Activated CD4-positive, alpha-beta T cell treated with anti-CD3 and anti-CD28 coated beads for 24 hours (primary cell): ENCODE results near the gene ADPRH.

Source experiments
- DNase-seq, 2 donors: peaks; one replicate each; pipeline ENCODE4 v3.0.0-alpha.2; 2020; ENCODE audit warnings: low read depth in 2 of 2

Gene ADPRH

DNA sequence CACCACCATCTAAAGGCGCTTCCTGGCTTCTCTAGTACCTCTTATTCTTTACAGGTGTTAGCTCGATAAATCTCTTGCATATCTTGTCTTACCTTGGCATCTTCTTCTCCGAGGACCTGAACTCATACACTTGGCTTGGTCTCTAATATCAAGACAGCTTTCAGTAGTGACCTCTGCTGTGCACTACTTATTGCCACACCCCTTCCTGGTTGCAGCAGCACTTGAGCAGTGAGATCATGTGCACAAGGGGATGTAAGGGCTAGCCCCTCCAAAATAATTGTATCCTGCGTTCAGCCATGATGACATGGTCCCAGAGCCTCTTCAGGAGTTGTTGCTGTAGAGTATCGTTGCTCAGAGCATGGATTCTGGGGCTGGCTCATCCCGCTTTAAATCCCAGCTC lies 17.1 kb downstream of the ADPRH start:
- DNase-seq = no peak

DNA sequence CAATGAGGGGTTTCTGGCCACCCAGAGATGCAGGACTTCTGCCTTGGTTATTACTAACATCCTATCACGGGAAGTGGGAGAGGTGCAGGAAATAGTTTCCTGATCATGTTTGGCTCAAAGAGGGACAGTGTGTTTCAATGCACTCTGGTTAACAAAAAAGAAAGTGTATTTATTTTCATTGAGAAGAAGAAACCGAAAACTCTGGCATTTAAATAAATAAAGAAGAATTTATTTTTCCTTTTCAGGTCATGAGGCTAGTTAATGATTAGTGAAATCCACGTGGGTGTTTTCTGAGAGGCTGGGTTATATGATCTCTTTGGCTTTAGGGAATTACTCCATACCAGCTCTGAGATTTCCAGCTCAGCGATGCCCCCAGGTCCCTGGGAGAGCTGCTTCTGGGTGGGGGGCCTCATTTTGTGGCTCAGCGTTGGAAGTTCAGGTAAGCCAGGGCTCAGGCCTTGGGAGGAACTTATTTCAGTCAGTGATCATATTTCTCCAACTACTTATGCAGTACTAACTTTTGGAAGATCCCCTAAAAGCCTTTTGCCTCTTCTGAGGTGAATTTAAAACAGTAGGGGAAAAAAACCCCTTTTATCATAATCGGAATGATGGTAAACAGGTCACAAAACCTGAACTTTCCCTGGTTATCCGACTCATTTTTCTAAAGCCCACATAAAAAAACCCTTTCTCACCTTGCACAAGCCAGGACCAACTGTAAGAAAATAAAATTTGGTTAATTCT lies 18.4 kb downstream of the ADPRH start, which contains the start of gene PLA1A:
TSS of gene PLA1A (plus strand) at position 338 of the 741 bp plus-strand sequence. CDS start at position 367, 29 bp downstream.
- DNase-seq = no peak

DNA sequence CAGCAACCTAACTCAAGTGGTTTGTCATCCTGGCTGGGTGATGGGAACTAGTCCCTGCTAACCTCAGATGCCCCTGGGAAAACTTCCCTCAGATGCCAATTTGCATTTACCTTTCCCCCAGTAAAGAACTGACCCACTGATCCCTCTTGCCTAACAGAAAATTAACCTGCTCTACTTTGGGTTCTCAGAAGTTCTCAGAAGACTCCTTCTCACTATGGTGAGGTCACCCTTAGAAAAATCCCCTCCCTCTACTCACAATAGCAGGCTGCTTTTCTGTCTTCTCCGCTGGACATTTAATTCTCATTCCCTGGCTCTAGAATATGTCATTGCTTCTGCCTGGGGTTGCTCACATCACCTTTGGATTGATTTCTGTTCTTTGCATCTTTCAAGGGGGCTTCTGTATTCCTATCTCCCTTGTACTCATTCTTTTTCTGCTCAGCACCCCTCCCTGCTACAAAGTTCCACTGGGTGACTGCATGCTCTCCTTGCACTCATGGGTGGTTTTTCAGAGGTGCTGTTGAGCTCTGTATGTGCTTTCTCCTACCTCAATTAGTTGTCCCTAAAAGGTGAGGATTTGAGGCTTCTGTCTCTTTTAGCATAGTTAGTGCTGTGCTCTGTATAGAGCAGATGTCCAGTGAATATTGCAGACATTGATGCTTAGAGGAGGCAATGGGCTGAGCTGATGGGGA lies 19.3 kb downstream of the ADPRH start:
- DNase-seq = no peak

DNA sequence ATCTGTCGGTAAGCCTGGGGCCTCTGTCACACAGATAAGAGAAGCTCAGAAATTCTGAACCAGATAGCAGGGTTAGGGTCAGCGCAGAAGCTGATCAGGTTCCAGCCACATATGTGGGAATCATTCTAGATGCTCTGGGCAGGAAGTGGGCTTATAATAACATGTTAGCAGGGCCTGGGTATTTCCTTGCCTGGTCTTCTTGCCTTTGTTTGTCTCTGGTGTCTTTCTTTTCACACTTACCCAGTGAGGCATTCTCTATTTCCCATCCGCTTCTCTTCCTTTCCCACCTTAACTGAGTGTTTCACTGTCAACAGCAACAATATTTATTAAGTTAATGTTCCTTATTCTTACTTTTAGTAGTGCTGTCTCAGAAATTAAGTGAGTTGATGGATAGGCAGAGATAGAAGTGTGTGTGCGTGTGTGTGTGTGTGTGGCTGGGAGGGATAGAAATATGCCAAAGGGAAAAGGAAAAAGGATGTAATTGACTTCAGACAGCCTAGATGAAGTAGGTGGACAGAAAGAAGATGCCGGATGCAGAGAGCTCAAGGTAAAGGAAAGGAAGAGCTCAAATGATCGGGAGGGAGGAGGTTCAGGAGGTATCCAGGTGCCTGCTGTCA lies 20.4 kb downstream of the ADPRH start:
- no peak for DNase-seq

DNA sequence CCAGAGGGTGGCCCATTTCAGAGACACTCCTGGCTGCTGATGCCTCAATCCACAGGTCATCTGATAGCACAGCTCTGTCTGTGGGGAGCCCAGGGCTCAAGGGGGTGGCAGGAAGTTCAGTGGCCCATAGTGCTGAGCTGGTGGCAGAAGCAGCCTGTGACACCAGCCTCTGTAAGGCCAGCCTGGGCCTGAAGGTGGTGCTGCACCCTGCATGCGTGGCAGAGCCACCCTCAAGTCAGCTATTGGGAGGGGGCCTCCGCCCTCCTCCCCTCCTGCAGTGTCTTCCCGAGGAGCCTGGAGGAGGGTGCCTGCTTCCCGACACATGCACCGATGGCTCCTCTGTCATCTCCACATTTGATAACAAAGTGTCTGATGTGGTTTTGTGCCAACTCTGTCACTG lies 21.4 kb downstream of the ADPRH start:
- DNase-seq = no peak

DNA sequence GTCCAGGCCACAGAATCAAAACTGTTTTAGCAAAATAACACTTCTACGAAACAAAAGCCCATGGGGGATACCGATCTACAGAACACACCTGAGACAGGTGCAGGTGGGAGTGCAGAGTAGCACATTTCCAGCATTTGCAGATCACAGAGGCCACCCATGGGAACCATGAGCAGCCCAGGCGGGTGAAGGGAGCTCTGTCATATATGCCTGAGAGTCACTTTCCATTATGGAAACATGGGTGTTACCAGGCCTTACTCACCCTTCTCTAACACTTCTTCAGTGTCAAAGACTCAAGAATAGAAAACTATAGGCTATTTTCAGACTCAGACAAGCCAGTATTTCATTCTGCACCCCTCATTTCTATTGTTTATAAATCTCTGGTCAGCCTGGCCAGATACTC lies 21.9 kb downstream of the ADPRH start:
- no peak for DNase-seq

DNA sequence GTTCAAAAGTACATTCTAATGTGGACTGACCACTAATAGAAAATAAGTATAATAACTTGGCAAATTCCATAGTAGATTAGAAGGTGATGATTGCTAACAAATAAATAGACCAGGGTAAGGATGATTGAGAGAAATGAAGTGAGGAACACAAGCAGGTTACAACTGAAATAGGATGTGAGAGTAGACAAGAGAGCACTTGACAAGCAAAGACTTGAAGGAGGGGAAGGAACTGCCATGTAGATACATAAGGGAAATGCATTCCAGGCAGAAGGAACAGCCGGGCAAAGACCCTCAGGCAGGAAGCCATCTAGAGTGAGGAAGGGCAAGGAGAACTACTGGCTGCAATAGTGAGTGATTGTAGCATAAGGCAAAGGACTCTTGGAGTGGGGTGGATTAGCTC lies 23.4 kb downstream of the ADPRH start:
- no peak for DNase-seq

DNA sequence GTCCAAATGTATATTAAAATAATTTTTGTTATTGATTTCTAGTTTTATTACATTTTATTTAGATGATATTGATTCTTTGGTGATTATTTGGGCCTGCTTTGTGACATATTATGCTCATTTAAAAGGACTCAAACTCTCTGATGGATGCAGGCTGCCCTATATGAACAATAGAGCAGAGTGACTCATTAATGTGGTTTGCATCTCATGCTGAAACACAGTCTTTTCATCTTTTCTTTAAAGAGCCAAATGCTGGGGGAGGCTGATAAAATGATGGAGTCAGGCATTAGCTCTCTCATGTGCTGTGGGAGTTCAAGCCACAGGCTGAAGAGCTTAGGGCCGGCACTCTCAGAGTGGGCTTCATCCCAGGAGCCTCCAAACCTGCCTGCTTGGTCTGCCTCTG lies 25.6 kb downstream of the ADPRH start:
- no peak for DNase-seq

DNA sequence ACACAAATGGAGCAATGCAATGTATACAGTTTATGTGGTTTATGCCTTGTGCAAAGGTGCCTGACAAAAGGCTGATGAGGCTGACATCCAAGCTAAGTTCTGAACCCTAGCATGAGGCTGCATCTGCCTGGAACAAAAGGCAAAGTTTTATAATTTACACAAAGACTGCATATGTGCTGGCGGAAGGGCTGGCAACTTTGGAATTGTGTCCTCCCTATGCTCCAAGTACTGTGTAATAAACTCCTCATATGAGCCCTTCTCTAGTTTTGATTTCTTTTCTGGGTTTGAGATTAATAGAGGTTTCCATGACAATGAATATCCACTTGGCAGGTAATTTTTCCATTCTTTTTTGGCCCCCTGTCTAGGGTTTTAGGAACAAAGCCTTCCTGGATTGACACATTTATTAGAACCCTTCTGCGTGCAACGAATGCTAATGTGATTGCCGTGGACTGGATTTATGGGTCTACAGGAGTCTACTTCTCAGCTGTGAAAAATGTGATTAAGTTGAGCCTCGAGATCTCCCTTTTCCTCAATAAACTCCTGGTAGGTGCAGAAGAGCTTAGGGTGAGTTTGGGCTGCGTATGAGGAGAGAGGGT lies 29.2 kb downstream of the ADPRH start:
- no peak for DNase-seq

DNA sequence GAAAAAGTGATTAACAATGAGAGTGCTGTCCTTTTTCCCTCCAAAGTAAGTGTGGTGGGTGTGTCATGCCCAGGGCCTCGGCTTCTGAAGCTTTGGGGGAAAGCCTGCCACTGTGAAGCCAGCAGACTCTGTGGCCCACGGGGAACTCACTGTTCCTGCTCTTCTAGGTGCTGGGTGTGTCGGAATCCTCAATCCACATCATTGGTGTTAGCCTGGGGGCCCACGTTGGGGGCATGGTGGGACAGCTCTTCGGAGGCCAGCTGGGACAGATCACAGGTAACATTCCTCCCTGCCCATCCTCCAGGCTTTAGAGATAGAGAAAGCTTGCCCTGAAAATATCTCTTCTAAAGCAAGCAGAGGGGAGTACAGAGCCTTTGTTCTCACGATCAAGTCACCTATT lies 30.0 kb downstream of the ADPRH start:
- no peak for DNase-seq

DNA sequence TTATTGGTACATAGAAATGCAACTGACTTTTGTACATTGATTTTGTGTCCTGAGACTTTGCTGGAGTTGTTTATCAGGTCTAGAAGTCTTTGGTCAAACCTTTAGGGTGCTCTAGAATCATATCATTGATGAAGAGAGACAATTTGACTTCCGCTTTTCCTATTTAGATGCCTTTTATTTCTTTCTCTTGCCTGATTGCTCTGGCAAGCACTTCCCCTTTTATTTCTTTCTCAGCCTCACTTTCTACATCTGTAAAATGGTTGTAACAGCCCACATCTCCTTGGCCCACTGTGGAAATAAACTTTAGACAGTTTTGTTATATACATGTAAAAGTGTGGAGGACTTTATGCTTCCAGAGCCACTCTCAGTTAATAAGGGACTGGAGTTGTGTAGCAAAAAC lies 32.4 kb downstream of the ADPRH start:
- no peak for DNase-seq

DNA sequence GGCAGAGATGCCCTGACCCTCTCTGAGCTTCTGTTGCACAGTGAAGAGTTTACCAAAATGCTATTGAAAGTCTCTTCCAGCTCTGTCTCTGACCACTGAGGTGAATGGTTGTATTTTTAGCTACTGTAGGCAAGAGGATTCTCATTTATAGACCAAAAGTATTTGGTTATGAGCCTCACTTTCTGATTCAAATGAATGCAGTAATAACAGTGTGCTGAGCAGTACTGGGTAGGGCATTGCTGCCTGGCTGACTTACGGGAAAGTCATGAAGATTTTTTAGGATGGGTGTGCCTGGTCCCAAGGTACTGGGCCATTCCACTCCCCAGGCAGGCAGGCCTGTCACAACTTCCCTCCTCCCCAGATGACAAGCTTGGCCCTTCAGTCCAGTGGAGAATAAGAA lies 33.9 kb downstream of the ADPRH start:
- no peak for DNase-seq

DNA sequence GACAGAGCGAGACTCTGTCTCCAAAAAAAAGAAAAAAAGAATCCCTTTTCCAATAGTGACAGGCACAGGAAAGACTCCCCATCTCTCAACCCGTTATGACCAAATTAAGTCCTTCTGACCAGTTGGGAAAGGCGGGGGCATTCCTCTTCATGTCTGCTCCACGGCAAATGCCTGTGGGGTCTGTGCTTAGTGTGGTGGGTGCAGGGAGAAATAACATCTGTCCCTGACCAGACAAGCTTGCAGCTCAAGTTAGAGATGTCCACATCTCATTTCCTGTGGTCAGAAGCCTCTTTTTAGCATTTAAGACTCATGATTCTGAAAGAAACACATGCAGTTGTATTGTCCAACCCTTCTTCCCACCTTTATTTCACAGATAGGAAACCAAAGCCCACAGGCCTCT lies 34.6 kb downstream of the ADPRH start:
- DNase-seq = no peak

DNA sequence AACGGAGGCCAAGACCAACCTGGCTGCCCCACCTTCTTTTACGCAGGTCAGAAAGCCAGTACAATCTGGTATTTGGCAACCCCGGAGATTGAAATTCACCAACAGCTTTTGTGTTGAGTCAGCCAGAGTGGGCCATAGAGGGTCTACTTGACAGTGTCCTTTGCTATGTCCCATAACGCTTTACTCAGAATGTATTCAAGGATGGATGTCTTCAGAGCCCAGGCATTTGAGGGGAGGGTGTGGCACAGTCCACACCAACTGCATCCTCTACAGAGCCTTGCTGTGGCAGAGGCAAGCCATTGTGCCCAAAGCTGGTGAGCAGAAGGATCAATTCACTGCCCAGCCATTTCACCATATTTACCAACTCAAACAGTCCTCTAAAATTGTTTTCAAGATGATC lies 36.8 kb downstream of the ADPRH start:
- no peak for DNase-seq

DNA sequence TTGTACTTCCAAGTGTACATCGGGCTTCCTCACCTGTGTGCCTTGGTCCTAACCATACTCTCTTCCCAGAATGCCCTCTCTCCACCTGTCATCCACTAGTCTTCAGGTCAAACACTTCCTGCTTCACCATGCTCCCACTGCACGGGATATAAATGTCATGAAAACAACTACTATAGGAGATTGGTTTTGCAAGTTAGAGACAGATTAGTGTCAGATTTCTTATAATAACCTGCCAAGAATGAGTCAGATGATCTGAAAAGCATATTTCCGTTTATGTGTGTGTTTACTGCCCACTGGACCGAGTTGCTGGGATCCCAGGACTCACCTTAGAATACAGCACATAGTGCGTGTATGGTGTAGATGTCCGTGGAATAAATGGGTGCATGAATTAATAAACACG lies 39.8 kb downstream of the ADPRH start:
- DNase-seq = no peak

DNA sequence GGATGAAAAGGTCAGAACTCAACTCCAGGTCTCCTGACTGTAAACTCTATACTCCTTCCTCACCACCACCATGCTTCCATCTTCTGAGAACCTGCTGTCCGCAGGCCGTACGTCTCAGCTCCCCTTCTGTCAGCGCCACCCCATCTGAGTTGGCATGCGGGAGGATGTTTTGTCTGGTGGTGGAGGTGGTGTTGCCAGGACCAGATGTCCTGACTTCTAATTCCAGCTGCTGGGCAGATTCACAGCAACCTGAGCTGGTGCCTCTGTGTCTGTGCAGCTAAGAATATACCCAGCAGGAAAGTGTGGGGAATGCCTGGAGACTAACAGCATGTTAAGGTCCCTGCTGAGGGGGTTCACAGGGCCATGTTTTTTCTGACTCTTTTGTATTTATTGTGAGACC lies 41.6 kb downstream of the ADPRH start:
- DNase-seq = no peak

DNA sequence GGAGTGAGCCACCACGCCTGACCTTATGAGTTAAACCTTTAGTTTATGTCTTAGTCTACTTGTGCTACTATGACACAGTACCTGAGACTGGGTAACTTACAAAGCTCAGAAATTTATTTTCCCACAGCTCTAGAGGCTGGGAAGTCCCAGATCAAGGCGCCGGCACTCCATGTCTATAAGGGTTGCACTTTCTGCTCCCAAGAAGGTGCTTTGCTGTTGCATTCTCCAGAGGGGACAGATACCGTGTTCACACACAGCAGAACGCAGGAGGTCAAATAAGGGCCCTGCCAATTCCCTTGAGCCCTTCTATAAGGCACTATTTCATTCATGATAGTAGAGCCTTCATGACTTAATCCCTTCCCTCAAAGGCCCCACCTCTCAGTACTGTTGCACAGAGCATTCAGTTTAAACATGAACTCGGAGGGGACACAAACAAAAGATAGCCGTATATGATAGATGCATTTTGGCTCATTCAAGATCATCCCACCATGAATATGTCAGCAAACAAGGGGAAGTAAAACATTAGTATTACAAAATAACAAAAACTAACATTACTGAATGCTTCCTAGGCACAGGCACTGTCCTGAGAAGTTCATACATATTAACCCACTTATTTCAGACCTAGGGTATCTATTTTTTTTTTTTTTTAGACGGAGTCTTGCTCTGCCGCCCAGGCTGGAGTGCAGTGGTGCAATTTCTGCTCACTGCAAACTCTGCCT lies 44.9 kb downstream of the ADPRH start:
- DNase-seq = no peak

DNA sequence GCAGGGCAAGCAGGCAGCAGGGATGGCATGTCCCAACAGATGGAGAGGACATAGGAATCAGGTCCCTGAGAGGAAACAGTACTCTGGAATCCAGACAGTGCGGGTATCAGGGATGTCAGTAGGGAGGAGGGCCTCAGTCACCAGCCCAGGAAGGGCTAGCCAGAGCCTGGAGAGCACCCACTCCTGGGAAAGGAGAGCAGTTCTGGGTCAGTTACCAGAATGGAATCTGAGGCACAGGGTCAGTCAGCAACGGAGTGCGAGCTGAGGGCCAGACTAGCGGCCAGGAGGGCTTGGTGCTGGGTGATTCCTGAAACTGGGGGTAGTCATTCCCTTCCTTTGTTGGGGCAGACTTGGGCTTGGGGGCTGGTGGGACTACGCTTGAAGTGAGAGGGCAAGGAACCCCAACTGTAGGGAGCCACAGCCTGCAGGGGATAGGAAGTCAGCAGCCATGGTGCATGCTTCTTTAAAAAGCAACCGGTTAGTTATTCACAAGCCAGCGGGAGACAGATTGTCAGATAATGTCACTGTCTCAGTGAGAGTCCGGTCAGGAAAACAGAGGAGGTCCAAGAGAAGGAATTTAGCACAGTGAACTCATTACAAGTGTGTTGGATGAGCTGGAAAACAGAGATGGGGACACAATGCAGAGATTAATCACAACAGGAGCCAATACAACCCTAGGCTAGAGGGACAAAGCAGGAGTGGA lies 46.3 kb downstream of the ADPRH start:
- no peak for DNase-seq

DNA sequence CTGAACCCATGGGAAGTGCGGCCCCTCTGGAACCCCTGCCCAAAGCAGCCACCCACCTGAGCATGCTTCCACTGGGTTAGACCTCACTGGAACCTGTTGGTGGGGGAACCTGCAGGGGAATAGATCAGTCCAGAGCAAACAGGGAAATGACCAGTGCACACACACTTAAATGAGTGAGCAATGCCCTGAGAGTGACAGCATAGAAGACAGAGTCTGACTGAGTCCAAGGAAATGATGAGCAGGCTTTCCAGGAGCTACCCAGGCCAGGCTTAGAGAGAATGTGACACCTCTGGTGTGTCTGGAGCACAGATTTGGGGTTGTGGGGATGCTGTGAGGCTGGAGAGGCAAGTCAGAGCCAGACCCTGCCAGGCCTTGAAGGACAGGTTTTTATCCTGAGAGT lies 46.9 kb downstream of the ADPRH start:
- no peak for DNase-seq

DNA sequence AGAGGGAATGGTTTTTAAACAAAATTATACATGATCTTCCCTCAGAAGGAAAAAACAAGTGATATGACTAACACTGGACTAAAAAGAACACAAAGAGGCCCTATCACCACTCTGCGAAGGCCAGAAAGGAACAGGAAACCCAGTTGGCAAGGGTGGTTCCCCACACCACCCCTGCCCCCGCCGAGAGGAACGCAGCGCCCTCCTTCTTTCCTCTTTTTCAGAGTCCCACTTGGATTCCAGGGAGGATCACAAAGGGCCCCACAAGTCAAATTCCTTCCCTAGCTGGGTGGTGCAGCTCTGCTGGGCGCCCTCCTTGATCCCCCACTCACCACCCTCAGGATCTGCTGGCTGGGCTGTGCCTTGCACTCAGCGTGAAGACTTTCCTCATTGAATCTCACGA lies 48.2 kb downstream of the ADPRH start:
- no peak for DNase-seq

DNA sequence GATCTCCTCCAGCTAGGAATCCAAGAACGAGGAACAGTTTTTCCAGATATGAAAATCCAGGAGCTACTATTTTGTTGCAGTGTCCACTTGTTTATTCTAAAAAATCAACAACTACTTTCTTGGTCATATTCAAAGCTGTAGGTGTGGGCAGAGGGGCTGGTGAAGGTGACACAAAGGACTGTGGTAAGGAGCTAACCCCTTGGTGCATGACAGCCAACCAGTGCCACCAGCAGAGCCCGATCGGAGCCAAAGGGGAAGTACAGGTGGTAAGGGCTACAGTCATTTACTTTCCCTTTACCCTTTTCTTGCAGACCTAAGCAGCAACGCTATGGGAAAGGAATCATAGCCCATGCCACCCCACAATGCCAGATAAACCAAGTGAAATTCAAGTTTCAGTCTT lies 49.1 kb downstream of the ADPRH start:
- no peak for DNase-seq
